HG03469 (cell line): Measurements from ENCODE around the gene KLHL14.
"Not testable (repeated sequence)": the region's sequence is repeated elsewhere in the genome, so short reads cannot be mapped to it uniquely, and the experiment has no call there.

Source experiments
- ATAC-seq: cut with Tn5 transposase; IDR thresholded peaks from one replicate; pipeline ENCODE4 v1.9.1; 2021; ENCODE audit warnings: mild to moderate bottlenecking, moderate library complexity, moderate number of reproducible peaks; ENCODE audit not compliant: unreplicated experiment

The KLHL14 gene

GRCh38 chr18:32661486-32662299, 111.1 kb downstream of the KLHL14 start:
- ATAC-seq: no peak

DNA sequence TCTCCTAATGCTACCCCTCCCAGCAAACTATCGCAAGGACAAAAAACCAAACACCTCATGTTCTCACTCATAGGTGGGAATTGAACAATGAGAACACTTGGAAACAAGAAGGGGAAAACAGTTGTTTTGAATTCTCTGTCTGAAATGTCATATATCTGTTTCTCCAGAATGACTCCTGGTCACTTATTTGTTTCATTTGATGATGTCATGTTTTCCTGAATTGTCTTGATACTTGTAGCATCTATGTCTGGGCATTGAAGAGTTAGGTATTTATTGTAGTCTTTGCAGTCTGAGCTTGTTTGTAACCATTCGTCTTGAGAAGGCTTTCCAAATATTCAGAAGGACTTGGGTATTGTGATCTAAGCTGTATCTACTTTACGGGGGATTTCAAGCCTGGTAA, 118.3 kb downstream of the KLHL14 start:
- not testable (repeated sequence) for ATAC-seq

- not testable (repeated sequence) for ATAC-seq
Observed at GRCh38 chr18:32637659-32638058, 135.2 kb downstream of the KLHL14 start.

- ATAC-seq: no peak
Observed at GRCh38 chr18:32637226-32637625, 135.6 kb downstream of the KLHL14 start.

- no peak for ATAC-seq
Observed at GRCh38 chr18:32634876-32635431, 137.9 kb downstream of the KLHL14 start.

GRCh38 chr18:32629981-32630700, 142.7 kb downstream of the KLHL14 start:
- ATAC-seq: no peak

GRCh38 chr18:32629292-32629691, 143.5 kb downstream of the KLHL14 start:
- no peak for ATAC-seq

DNA sequence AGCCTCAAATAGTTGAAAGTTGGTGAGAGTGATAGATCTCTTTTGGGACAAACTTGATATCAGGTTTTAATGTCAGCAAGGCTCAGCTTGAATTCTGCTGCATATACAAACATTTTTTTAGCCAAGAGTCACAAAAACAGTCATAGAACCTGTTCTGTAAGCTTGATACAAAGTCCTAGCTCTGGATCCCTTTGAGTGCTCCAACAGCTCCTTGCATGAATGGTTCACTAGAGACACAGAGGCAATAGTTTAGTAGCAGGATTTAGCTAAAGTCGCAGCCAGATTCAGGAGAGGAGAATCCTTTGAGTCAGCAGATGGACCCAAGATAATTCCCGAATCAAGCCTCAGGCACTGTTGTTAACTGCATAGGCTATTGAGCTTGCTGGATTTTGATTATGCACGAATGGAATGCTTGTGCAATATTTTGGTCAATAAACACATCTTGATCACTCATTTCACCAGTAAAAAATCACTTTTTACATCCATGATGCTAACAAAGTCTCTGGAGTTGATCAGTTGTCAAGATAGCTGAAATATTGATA, 148.6 kb downstream of the KLHL14 start:
- ATAC-seq: no peak

DNA sequence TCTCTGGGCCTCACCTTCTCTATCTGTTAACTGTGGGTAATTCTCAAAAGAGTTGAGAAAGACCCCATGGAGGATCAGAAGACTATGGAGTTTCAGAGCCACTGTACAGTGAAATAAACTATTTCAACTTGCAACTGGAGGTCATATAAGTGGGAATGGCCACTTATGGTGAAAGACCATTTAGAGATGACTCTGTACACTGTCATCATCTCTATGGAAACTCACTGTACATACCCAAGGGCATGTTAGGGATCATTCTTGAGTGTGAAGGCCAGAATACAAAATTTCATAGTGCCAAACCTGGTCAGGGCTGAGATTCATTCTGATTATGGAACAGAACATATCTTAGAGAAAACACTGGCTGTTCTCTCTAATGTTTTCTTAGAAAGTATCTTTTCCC, 149.3 kb downstream of the KLHL14 start:
- no peak for ATAC-seq
